Sigmoid colon (tissue), 4 donors: Measurements from ENCODE around the gene ZNF511.

Source experiments
- EP300 ChIP-seq, 4 donors: sonication (generic); formaldehyde crosslinking; IDR thresholded peaks; one replicate each; pipeline ENCODE4 v1.6.1; 2017; ENCODE audit warnings: antibody characterized with exemption in 4 of 4
- POLR2AphosphoS5 ChIP-seq, 4 donors: sonication (generic); formaldehyde crosslinking; IDR thresholded peaks; one replicate each; pipeline ENCODE4 v1.6.1; 2017; ENCODE audit warnings: antibody characterized with exemption in 4 of 4
- TF ChIP-seq, protein P1 (sequence below), 4 experiments: fragments of 450-650 bp in 3 of 4; fragments of 200-600 bp in 1 of 4; IDR thresholded peaks; one replicate each; pipeline ENCODE4 v1.5.1; 2016 to 2019; ENCODE audit warnings: antibody characterized with exemption in 4 of 4, mild to moderate bottlenecking in 3 of 4, moderate library complexity in 2 of 4

DNA sequence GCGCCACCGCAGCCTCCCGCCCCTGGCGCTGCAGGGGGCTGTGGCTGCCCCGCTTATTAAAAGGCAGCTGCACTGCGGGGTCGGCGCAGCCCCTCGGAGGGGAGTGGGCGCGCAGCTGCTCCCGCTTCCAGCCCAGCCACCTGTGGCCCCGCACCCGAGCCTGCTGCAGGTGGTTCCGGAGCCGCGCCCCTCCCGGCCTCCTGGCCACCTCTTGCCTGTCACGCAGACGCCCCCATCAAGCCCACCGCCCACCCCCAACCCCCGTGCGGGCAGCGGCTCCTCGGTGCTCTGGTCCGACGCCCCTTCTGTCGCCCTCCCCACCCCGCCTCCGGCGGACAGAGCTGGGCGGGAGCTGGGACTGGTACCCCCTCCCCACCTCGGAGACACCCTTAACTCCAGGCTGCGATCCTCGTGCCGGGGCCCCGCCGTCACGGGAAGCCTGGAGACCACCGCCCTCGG lies 27.4 kb downstream of the ZNF511 start:
- TF ChIP-seq EP300 (IDR thresholded peaks at IDR 0.05): no peak
- TF ChIP-seq, protein P1, sequence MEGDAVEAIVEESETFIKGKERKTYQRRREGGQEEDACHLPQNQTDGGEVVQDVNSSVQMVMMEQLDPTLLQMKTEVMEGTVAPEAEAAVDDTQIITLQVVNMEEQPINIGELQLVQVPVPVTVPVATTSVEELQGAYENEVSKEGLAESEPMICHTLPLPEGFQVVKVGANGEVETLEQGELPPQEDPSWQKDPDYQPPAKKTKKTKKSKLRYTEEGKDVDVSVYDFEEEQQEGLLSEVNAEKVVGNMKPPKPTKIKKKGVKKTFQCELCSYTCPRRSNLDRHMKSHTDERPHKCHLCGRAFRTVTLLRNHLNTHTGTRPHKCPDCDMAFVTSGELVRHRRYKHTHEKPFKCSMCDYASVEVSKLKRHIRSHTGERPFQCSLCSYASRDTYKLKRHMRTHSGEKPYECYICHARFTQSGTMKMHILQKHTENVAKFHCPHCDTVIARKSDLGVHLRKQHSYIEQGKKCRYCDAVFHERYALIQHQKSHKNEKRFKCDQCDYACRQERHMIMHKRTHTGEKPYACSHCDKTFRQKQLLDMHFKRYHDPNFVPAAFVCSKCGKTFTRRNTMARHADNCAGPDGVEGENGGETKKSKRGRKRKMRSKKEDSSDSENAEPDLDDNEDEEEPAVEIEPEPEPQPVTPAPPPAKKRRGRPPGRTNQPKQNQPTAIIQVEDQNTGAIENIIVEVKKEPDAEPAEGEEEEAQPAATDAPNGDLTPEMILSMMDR (IDR thresholded peaks at IDR 0.05): no peak
- no peak for TF ChIP-seq POLR2AphosphoS5 (IDR thresholded peaks at IDR 0.05)
